Stimulated activated CD4-positive, alpha-beta T cell treated with anti-CD3 and anti-CD28 coated beads, Interleukin-2, amount 100 ng/mL, for 24 hours (primary cell): Measurements from ENCODE around the gene BEST1.

ENCODE experiments used
- DNase-seq, 2 donors: peaks; one replicate each; pipeline ENCODE4 v3.0.0-alpha.2; 2020

The BEST1 gene

GRCh38 chr11:61916737-61917333 lies 33.3 kb upstream of the BEST1 start:
- no peak for DNase-seq

GRCh38 chr11:61917334-61918109 lies 32.6 kb upstream of the BEST1 start, which contains the start of gene RAB3IL1:
Gene RAB3IL1, minus strand, starts transcription at chr11:61917566. Its CDS starts 199 bp downstream, at chr11:61917367.
- peak in 1 of 2 donors; percentile 33 for DNase-seq

GRCh38 chr11:61918251-61918937 lies 31.8 kb upstream of the BEST1 start:
- DNase-seq = no peak

GRCh38 chr11:61918938-61919704 lies 31.0 kb upstream of the BEST1 start:
- no peak for DNase-seq

- DNase-seq = no peak
Observed at GRCh38 chr11:61919705-61920631, 30.2 kb upstream of the BEST1 start.

- DNase-seq = no peak
Observed at GRCh38 chr11:61921446-61921845, 28.7 kb upstream of the BEST1 start.

- no peak for DNase-seq
Observed at GRCh38 chr11:61922539-61922938, 27.6 kb upstream of the BEST1 start.

GRCh38 chr11:61923166-61924063 lies 26.7 kb upstream of the BEST1 start:
- DNase-seq = no peak

GRCh38 chr11:61924064-61924455 lies 26.1 kb upstream of the BEST1 start:
- DNase-seq = no peak

GRCh38 chr11:61925736-61926135 lies 24.4 kb upstream of the BEST1 start:
- DNase-seq = no peak

- DNase-seq = no peak
Observed at GRCh38 chr11:61926235-61926634, 23.9 kb upstream of the BEST1 start.

GRCh38 chr11:61927501-61927900 lies 22.6 kb upstream of the BEST1 start:
- no peak for DNase-seq

GRCh38 chr11:61928606-61929005 lies 21.5 kb upstream of the BEST1 start:
- DNase-seq = no peak

GRCh38 chr11:61930933-61931332 lies 19.2 kb upstream of the BEST1 start:
- DNase-seq = no peak

- no peak for DNase-seq
Observed at GRCh38 chr11:61935861-61936260, 14.3 kb upstream of the BEST1 start.

- DNase-seq = no peak
Observed at GRCh38 chr11:61940466-61940865, 9.7 kb upstream of the BEST1 start.

GRCh38 chr11:61945191-61945590 lies 5.0 kb upstream of the BEST1 start:
- DNase-seq = no peak

GRCh38 chr11:61946894-61947293 lies 3.3 kb upstream of the BEST1 start:
- no peak for DNase-seq

GRCh38 chr11:61947486-61948210 lies 2.5 kb upstream of the BEST1 start:
- peak; percentile 64 to 72 for DNase-seq

GRCh38 chr11:61948505-61948904 lies 1.6 kb upstream of the BEST1 start:
- DNase-seq = no peak
